ENCODE results near the gene USP12.
A peak's percentile ranks its signal among the peaks of the same experiment; 100 is the strongest.
"Not testable (repeated sequence)": the region's sequence is repeated elsewhere in the genome, so short reads cannot be mapped to it uniquely, and the experiment has no call there.

USP12 gene, protein sequence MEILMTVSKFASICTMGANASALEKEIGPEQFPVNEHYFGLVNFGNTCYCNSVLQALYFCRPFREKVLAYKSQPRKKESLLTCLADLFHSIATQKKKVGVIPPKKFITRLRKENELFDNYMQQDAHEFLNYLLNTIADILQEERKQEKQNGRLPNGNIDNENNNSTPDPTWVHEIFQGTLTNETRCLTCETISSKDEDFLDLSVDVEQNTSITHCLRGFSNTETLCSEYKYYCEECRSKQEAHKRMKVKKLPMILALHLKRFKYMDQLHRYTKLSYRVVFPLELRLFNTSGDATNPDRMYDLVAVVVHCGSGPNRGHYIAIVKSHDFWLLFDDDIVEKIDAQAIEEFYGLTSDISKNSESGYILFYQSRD

DNA sequence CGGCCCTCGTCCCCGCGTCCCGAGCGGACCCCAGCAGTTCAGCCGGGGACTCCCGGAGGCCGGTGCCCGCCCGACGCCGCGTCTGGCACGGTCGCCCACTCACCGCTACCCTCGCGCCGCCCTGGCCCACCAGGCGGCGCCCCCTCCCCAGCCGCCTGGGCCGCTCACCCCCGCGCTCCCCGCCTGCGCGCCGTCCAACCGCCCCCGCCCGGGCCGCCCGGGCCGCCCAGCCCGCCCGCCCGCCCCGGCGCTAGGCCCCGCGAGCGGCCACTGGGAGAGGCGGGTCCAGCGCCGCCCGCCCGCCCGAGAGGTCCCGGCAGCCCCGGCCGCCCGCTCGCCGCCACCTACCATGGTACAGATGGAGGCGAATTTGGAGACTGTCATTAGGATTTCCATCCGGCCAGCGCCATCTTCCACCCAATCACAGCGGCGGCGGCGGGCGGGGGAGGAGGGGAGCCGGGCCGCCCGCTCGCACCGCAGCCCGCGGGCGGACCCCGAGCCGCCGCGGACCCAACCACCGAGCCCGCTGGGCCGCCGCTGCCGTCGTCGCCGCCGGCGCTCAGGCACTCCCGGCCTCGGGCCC lies at the start of gene USP12:
Gene USP12 (minus strand): TSS at position 568 of the 583 bp plus-strand sequence. CDS start 172 bp downstream, at position 396.
- DNase-seq (ENCODE audit: low read depth), result peak; percentile 44

GRCh38 chr13:27219611-27220010 lies 48.0 kb upstream of the USP12 start:
- no peak for DNase-seq (ENCODE audit: low read depth)

GRCh38 chr13:27218861-27219260 lies 47.2 kb upstream of the USP12 start:
- DNase-seq (ENCODE audit: low read depth), result not testable (repeated sequence)

- DNase-seq (ENCODE audit: low read depth), result not testable (repeated sequence)
Observed at GRCh38 chr13:27217791-27218190, 46.2 kb upstream of the USP12 start.

- DNase-seq (ENCODE audit: low read depth), result not testable (repeated sequence)
Observed at GRCh38 chr13:27213386-27213785, 41.8 kb upstream of the USP12 start.

DNA sequence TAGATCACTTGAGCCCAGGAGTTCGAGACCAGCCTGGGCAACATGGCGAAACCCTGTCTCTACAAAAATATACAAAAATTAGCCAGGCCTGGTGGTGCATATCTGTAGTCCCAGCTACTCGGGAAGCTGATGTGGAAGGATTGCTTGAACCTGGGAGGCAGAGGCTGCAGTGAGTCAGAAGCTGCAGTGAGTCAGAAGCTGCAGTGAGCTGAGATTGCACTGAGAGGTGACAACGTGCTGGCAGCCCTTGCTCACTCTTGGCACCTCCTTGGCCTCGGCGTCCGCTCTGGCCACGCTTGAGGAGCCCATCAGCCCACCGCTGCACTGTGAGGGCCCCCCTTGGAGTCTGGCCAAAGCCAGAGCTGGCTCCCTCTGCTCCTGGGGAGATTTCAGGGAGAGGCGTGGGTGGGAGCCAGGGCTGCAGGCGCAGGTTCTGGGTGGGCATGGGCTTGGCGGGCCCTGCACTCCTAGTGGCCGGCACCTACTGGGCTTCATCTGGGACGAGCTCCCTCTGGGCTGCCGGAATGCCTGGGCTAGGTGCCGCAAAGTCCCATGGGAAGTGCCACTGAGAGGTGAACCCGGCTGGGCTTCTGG lies 40.3 kb upstream of the USP12 start:
- peak; percentile 89 for DNase-seq (ENCODE audit: low read depth)

DNA sequence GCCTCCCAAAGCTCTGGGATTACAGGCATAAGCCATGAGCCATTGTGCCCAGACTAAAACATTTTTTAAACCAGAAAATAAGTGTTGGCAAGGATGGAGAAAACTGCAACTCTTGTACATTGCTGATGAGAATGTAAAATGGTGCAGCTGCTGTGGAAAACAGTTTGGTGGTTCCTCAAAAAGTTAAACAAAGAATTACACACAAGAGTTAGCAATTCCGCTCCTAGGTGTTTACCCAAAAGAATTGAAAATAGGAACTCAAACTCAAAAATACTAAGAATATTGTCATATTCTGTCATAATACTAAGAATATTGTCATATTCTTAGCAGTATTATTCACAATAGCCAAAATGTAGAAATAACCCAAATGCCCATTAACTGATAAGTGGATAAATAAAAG lies 39.7 kb upstream of the USP12 start:
- DNase-seq (ENCODE audit: low read depth), result no peak

- DNase-seq (ENCODE audit: low read depth), result no peak
Observed at GRCh38 chr13:27208514-27208913, 36.9 kb upstream of the USP12 start.

GRCh38 chr13:27203854-27204253 lies 32.2 kb upstream of the USP12 start:
- peak; percentile 55 for DNase-seq (ENCODE audit: low read depth)

GRCh38 chr13:27203186-27203585 lies 31.6 kb upstream of the USP12 start:
- no peak for DNase-seq (ENCODE audit: low read depth)

DNA sequence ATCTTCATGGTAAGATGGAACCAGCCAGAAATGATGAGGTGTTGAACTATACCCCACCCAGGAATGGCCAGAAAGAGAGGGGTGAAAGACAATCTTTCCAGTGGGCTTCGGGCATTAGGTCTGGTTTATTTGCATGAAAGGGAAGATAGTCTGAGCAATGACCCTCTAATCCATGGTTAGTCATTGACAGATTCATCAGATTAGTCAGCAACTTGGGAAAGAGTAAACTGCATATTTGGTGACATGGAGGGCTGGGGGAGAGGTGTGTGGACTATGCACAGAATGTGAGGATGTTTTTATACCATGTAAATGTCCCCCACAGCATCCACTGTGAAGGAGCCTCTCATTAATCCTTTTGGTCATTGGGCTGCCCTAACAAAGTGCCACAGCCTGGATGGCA lies 30.1 kb upstream of the USP12 start:
- peak; percentile 73 for DNase-seq (ENCODE audit: low read depth)

GRCh38 chr13:27200413-27201070 lies 28.9 kb upstream of the USP12 start:
- no peak for DNase-seq (ENCODE audit: low read depth)

- DNase-seq (ENCODE audit: low read depth), result no peak
Observed at GRCh38 chr13:27199696-27200095, 28.1 kb upstream of the USP12 start.

DNA sequence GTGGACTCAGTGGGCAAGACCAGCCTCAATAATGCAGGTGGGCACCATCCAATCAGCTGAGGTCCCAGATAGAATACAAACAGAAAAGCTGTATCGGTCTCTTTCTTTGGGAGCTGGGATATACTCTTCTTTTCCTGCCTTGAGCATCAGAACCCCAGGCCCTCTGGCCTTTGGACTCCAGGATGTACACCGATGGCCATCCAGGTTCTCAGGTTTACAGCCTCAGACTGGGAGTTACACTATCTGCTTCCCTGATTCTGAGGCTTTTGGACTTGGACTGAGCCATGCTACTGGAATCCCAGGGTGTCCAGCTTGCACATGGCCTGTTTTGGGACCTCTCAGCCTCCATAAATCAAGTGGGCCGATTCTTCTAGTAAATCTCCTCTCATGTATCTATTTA lies 27.6 kb upstream of the USP12 start:
- DNase-seq (ENCODE audit: low read depth), result no peak

GRCh38 chr13:27194895-27195764 lies 23.5 kb upstream of the USP12 start:
- DNase-seq (ENCODE audit: low read depth), result peak; percentile 99

DNA sequence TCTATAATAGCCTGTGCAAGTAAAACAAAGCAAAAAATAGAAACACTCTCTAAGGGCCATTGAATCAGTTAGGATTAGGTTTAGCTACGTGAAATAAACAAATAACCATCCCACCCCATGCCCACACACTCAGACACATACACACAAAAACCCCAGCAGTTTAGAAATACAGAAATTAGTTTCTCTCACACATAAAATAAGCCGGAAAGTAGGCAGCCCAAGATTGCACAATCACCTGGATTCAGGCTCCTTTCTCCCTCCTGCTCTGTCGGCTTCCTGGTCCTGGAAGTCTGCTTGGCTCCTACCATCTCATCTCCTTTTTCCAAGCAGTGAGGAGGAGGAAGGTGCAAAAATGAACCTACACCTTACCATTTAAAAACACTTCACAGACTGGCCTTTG lies 22.6 kb upstream of the USP12 start:
- no peak for DNase-seq (ENCODE audit: low read depth)

- DNase-seq (ENCODE audit: low read depth), result no peak
Observed at GRCh38 chr13:27193496-27193895, 21.9 kb upstream of the USP12 start.

DNA sequence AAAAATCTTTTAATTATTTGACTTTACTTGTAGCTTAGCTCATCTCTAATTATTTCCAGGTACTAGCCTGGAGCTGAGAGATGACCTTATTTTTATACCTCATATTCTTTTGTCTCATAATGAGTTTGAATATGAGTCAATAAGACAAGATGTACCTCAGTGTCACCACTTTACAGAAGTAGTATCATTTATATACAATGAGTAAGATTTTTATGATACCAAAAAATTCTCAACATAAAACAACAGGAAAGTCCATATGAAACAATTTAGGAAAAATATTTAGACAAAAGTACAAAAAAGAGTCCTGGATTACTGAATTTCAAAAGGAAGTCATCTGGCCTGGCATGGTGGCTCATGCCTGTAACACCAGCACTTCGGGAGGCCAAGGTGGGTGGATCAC lies 21.4 kb upstream of the USP12 start:
- DNase-seq (ENCODE audit: low read depth), result no peak

DNA sequence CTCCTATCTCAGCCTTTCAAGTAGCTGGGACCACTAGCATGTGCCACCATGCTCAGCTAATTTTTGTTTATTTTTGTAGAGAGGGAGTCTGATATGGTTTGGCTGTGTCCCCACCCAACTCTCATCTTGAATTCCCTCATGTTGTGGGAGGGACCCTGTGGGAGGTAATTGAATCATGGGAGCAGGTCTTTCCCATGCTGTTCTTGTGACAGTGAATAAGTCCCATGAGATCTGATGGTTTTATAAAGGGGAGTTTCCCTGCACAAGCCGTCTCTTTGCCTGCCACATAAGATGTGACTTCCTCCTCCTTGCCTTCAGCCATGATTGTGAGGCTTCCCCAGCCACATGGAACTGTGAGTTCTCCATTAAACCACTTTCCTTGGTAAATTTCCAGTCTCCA lies 20.8 kb upstream of the USP12 start:
- not testable (repeated sequence) for DNase-seq (ENCODE audit: low read depth)

DNA sequence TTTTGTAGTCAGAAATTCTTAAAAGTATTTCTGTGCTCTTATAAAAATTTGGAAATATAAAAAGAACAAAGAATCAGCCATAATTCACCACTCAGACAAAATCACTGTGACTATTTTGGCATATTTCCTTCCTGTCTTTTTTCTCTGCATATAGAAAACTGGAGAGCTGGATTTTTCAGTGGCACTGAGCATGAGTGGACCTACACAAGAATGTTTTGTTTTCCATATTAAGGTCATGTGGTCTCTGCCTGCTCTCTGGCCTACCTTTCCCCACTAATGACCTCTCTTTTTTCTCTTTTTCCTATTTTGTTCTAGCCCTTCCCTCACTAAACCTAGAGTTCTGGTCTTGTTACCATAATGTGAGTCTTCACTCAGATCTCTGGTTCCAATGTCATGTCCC lies 17.6 kb upstream of the USP12 start:
- no peak for DNase-seq (ENCODE audit: low read depth)

DNA sequence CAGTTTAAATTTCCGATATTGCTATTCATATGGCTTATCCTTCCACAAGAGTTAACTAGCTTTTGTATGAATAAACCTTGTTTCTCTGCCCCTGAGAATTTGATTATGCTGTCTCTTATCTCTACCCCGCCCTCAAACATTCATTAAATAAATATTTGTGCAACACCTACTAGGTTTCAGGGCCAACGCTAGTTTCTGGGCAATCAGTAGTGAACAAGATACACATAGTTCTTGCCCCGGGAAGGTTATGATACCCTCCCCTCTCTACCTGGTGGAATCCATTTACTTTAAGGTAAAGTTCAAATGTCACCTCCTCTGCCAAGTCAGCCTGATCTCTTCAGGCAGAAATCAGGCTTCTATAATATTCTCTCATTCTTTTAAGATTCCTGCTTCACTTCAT lies 16.6 kb upstream of the USP12 start:
- no peak for DNase-seq (ENCODE audit: low read depth)

DNA sequence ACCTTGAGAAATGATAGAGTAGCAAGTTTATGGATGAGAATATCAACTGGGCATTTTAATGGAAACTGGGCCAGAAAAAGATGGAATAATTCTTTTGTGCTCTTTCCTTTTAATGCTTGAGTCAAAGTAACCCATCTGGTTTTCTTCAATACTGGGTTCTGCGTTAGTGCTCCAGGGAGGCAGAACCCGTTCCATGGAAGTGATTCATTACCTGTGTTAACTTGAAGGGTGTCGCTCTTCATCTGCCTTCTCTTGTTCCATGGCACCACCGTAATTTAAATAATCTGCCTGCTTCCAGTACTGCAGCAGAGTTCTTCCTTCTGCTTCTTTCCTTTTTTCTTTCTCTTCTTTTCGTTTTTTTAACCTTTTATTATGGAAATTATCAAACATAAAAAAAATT lies 14.7 kb upstream of the USP12 start:
- no peak for DNase-seq (ENCODE audit: low read depth)
